Type B pancreatic cell (in vitro differentiated cells): ENCODE measurements around the gene GSKIP. TPM values are rescaled to one million over a fixed set of nuclear protein-coding genes. Genes with fewer than 3 reads are reported as not detected.

Experiments used
- DNase-seq: peaks from one replicate; pipeline ENCODE4 v3.0.0; 2021; ENCODE audit warnings: mixed read lengths; ENCODE audit not compliant: unreplicated experiment; ENCODE audit errors: extremely low spot score
- H3K27ac Mint-ChIP-seq: 2 replicates; pipeline ENCODE4 v1.8.0; 2021; ENCODE audit warnings: mild to moderate bottlenecking, mixed read lengths
- H3K27me3 Mint-ChIP-seq: 2 replicates; pipeline ENCODE4 v1.8.0; 2021; ENCODE audit warnings: mixed read lengths
- H3K36me3 Mint-ChIP-seq: 2 replicates; pipeline ENCODE4 v1.8.0; 2021; ENCODE audit warnings: mixed read lengths
- H3K4me1 Mint-ChIP-seq: one replicate; pipeline ENCODE4 v1.8.0; 2021; ENCODE audit warnings: mixed read lengths; ENCODE audit not compliant: unreplicated experiment
- H3K4me3 Mint-ChIP-seq: 2 replicates; pipeline ENCODE4 v1.8.0; 2021; ENCODE audit warnings: mild to moderate bottlenecking, mixed read lengths
- H3K9me3 Mint-ChIP-seq: 2 replicates; pipeline ENCODE4 v1.8.0; 2021; ENCODE audit warnings: mixed read lengths
- total RNA-seq: library from RNA; stranded (reverse); gene quantifications from 2 replicates; pipeline ENCODE4 v1.2.1, GENCODE V29; 2021; ENCODE audit warnings: low replicate concordance
- TF ChIP-seq, protein P1 (sequence below): fragments of 200-600 bp; sonication (generic); conservative IDR thresholded peaks from 2 replicates; pipeline ENCODE4 v1.5.0; 2021; ENCODE audit warnings: antibody characterized with exemption, mild to moderate bottlenecking

GSKIP gene
- total RNA-seq, 1 donor from 2014 or later = 21.3 TPM

DNA sequence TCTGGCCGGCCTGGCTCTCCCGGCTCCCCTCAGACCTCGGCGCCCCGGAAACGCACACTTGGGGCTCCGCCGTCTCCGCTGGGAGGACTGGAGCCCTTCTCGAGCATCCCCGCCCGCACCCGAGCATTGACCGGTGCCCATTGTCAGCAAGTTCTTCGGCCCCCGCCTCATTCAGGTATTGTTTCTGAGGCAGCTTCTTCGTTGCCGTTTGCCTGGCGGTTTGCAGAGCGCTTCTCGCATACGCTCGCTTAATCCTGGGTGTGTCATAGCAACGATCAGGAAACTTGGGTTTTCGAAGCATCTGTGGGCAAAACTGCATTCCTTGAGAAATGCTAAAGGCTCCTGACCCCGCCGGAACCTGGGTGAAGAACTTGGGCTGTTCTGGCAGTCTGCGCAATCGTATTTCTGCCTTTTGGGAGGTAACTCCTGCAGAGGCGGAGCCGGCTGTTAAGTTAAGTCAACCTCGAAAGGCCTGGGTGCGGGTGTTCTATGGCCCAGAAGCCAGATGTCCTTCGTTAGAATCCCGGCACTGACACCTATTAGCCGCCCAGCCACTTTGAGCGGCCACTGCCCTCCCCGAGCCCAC lies 518 bp downstream of the GSKIP start:
- DNase-seq = peak; percentile 72
- peaks cover 47% of the 10 kb centered on the region for H3K4me1 Mint-ChIP-seq
- TF ChIP-seq, protein P1, sequence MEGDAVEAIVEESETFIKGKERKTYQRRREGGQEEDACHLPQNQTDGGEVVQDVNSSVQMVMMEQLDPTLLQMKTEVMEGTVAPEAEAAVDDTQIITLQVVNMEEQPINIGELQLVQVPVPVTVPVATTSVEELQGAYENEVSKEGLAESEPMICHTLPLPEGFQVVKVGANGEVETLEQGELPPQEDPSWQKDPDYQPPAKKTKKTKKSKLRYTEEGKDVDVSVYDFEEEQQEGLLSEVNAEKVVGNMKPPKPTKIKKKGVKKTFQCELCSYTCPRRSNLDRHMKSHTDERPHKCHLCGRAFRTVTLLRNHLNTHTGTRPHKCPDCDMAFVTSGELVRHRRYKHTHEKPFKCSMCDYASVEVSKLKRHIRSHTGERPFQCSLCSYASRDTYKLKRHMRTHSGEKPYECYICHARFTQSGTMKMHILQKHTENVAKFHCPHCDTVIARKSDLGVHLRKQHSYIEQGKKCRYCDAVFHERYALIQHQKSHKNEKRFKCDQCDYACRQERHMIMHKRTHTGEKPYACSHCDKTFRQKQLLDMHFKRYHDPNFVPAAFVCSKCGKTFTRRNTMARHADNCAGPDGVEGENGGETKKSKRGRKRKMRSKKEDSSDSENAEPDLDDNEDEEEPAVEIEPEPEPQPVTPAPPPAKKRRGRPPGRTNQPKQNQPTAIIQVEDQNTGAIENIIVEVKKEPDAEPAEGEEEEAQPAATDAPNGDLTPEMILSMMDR = no peak
- H3K27ac Mint-ChIP-seq = peak overlapping the region; percentile 92
- H3K9me3 Mint-ChIP-seq = peaks cover 5% of the 10 kb centered on the region
- H3K4me3 Mint-ChIP-seq = peak overlapping the region; percentile 92
- peaks cover 18% of the 10 kb centered on the region for H3K36me3 Mint-ChIP-seq
- no peaks in the 10 kb centered on the region for H3K27me3 Mint-ChIP-seq

DNA sequence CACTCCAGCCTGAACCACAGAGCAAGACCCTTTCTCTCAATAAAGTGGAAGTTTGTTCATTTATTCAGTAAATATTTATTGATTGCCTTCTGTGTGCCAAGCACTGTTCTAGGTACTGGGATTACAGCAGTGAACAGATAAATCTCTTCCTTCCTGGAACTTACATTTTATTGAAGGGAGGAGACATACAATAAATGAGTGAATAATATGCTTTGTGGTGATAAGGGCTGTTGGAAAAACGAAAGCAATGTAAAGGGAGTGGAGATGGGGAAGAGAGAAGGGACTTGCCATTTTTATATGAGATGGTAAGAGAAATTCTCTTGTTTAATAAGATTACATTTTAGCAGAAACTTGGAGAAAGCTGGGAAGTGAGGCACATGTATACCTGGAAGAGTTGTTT lies 1.6 kb downstream of the GSKIP start:
- no peaks in the 10 kb centered on the region for H3K27me3 Mint-ChIP-seq

DNA sequence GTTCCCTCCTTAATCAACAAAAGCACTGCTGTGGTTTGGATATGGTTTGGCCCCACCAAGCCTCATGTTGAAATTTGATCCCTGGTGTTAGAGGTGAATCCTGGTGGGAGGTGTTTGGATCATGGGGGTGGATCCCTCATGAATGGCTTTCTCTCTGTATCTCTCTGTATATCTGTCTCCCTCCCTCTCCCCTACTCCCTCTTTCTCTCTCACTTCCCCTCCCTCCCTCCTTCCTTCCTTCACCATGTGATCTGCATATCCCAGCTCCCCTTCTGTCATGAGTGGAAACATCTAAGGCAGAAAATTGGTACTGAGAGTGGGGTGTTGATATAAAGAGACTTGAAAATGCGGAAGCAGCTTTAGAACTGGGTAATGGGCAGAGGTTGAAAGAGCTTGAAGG lies 5.2 kb downstream of the GSKIP start:
- Mint-ChIP-seq H3K27me3 (no peaks in the 10 kb centered on the region), H3K36me3 (peaks cover 26% of the 10 kb centered on the region), H3K4me3 (no peak overlapping the region), H3K27ac (no peak overlapping the region), H3K4me1 (peaks cover 26% of the 10 kb centered on the region), H3K9me3 (peaks cover 7% of the 10 kb centered on the region)
- DNase-seq = no peak
- TF ChIP-seq, protein P1 = no peak

More for the DNA sequence above, 1.6 kb downstream of the GSKIP start:
- H3K4me3 Mint-ChIP-seq = peak overlapping the region; percentile 92
- TF ChIP-seq, protein P1 = no peak
- H3K36me3 Mint-ChIP-seq = peaks cover 21% of the 10 kb centered on the region
- peaks cover 7% of the 10 kb centered on the region for H3K9me3 Mint-ChIP-seq
- peak overlapping the region; percentile 92 for H3K27ac Mint-ChIP-seq
- H3K4me1 Mint-ChIP-seq = peaks cover 45% of the 10 kb centered on the region
- no peak for DNase-seq

DNA sequence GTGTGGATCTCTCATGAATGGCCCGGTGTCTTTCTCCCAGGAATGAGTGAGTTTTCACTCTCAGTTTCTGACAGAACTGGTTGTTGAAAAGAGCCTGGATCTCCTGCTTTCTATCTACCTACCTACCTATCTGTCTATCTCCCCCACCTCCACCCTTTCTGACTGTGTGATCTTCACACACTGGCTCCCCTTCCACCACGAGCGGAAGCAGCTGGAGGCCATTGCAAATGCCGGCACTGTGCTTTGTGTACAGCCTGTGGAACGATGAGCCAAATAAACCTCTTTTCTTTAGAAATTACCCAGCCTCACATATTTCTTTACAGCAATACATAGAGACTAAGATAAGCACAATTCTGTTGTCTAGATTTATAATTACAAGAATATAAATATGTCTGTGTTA lies 7.2 kb downstream of the GSKIP start:
- Mint-ChIP-seq H3K27me3 (no peaks in the 10 kb centered on the region), H3K9me3 (peaks cover 7% of the 10 kb centered on the region), H3K36me3 (peaks cover 31% of the 10 kb centered on the region), H3K27ac (no peak overlapping the region), H3K4me1 (peaks cover 12% of the 10 kb centered on the region), H3K4me3 (no peak overlapping the region)
- TF ChIP-seq, protein P1 = no peak
- DNase-seq = no peak

DNA sequence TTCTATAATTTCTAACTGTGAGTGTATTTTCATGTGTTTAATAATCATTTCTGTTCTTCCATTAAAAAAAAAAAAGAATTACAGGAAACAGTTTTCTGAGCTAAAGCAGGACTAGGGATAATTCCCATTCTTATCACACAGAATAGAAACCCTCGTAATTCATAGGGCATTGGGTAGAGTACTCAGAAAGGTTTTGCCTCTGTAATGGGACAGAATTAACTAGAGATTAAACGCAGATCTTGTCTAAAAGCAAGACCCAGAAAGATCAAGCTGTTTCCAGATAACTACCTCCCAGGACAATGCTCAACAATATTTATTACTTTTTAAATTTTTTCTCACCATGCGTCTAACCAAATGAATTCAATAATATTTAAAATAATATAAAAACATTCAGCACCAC lies 10.2 kb downstream of the GSKIP start:
- no peak overlapping the region for H3K27ac Mint-ChIP-seq
- TF ChIP-seq, protein P1 = no peak
- no peak overlapping the region for H3K4me3 Mint-ChIP-seq
- H3K36me3 Mint-ChIP-seq = peaks cover 27% of the 10 kb centered on the region
- H3K9me3 Mint-ChIP-seq = peaks cover 10% of the 10 kb centered on the region
- DNase-seq = no peak
- H3K27me3 Mint-ChIP-seq = no peaks in the 10 kb centered on the region
- peaks cover 2% of the 10 kb centered on the region for H3K4me1 Mint-ChIP-seq
